Activated naive CD8-positive, alpha-beta T cell treated with anti-CD3 and anti-CD28 coated beads for 36 hours (primary cell): ENCODE measurements around the gene GTF2H3. TPM values are rescaled to one million over a fixed set of nuclear protein-coding genes. Genes with fewer than 3 reads are reported as not detected.
"Not testable (repeated sequence)": the region's sequence is repeated elsewhere in the genome, so short reads cannot be mapped to it uniquely, and the experiment has no call there.

Experiments used
- DNase-seq: peaks from one replicate; pipeline ENCODE4 v3.0.0; 2021
- H3K27ac Mint-ChIP-seq: one replicate; pipeline ENCODE4 v1.8.0; 2022; ENCODE audit warnings: mild to moderate bottlenecking, moderate library complexity, mixed read lengths
- H3K27me3 Mint-ChIP-seq: one replicate; pipeline ENCODE4 v1.8.0; 2022; ENCODE audit warnings: mild to moderate bottlenecking, mixed read lengths
- H3K36me3 Mint-ChIP-seq: one replicate; pipeline ENCODE4 v1.8.0; 2021; ENCODE audit warnings: mild to moderate bottlenecking, mixed read lengths
- H3K4me1 Mint-ChIP-seq: one replicate; pipeline ENCODE4 v1.8.0; 2021; ENCODE audit warnings: mixed read lengths
- H3K4me3 Mint-ChIP-seq: one replicate; pipeline ENCODE4 v1.8.0; 2022; ENCODE audit warnings: mild to moderate bottlenecking, moderate library complexity, mixed read lengths
- H3K9me3 Mint-ChIP-seq: one replicate; pipeline ENCODE4 v1.8.0; 2022; ENCODE audit warnings: mixed read lengths
- total RNA-seq, 2 experiments: library from RNA; stranded (reverse); gene quantifications; one replicate each; pipeline ENCODE4 v1.2.3, GENCODE V29; 2021

GTF2H3 gene
- total RNA-seq, result 10 to 100 TPM; 95.9 TPM

DNA sequence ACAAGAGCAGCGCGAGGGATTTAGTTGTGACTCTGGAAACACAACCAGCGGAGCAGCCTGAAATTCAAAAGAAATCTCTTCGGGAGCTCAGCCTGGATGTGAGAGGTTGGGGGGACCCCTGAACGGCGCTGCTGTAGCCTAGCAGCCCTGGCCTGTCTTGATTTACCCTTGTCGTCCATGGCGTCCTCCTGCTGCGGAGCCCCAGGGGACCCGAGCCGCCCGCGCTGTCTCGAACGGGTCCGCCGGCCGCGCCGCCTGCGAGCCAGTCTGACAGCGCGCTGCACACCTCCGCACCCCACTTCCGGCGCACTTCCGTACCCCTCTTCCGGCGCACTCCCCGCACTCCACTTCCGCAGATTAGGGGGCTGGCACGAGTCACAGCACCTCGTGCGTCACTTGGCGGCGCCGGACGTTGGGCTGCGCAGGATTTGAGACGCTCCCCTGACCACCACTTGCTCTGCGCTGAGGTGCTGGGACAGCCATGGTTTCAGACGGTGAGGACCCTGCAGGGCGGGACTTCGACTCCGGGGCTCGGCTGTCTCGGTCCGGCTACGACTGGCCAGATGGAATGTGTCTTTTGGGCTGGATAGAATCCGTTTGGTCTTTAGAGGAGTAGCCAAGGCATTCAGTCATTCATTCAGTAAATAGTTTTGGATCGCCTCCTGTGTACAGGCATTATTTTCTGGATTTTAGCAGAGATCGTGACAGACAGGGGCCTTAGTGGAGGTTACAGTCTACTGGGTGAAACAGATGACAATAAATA lies at the start of gene GTF2H3, which contains the start of gene EIF2B1:
GTF2H3 (plus strand) TSS at position 451 of the 763 bp plus-strand sequence; CDS start at position 482, 31 bp downstream.
EIF2B1 (minus strand) TSS at position 308 of the 763 bp plus-strand sequence; CDS start at position 179, 129 bp downstream.
- Mint-ChIP-seq H3K27me3 (no peaks in the 10 kb centered on the region), H3K36me3 (peaks cover 25% of the 10 kb centered on the region), H3K4me3 (peak within 1 kb of the TSS; percentile 92), H3K9me3 (no peaks in the 10 kb centered on the region), H3K27ac (peak within 1 kb of the TSS; percentile 95), H3K4me1 (peaks cover 28% of the 10 kb centered on the region)
- peak; percentile 97 for DNase-seq

DNA sequence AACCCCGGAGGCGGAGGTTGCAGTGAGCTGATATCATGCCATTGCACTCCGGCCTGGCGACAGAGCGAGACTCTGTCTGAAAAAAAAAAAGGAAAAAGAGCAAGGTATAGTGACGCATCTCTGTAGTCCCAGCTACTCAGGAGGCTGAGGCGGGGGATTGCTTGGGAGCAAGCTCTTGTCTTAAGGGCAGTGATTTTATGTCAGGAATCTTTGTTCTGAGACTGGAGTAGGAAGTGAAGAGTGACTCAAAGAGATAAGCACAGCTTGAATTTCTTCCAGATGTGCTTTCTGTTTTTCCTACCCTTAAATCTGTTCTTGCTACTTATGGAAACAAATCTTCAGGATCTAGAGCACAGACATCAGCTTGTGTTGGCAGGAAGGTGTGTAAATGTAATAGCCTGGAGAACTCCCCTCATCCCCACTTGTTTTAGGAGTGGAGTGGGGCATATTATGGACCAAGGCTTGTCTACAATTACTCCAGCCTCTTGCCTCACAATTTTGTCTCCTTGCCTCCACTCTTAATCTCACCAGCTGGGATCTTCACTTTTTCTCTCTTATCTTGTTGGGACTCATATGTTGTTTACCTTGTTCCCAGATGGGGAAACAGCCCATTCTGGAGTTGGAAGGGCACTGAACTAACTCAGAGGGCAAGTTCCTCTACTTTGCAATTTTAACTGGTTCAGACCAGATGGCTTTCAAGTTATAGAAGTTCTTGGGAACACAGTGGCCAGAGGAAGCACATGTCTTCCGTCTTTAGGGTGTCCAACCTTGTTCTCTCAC lies 41.7 kb upstream of the GTF2H3 start:
- Mint-ChIP-seq H3K27me3 (no peaks in the 10 kb centered on the region), H3K27ac (peak overlapping the region; percentile 29), H3K9me3 (no peaks in the 10 kb centered on the region), H3K4me1 (peaks cover 26% of the 10 kb centered on the region), H3K36me3 (peaks cover 28% of the 10 kb centered on the region), H3K4me3 (no peak overlapping the region)
- DNase-seq, result no peak

- Mint-ChIP-seq H3K9me3 (no peaks in the 10 kb centered on the region), H3K4me1 (peaks cover 16% of the 10 kb centered on the region), H3K36me3 (peaks cover 20% of the 10 kb centered on the region), H3K27ac (no peak overlapping the region), H3K4me3 (no peak overlapping the region), H3K27me3 (no peaks in the 10 kb centered on the region)
- no peak for DNase-seq
Measured at GRCh38 chr12:123595729-123596128, 37.9 kb upstream of the GTF2H3 start.

GRCh38 chr12:123597100-123597499 lies 36.5 kb upstream of the GTF2H3 start:
- no peaks in the 10 kb centered on the region for H3K9me3 Mint-ChIP-seq
- H3K4me1 Mint-ChIP-seq, result peaks cover 13% of the 10 kb centered on the region
- peaks cover 26% of the 10 kb centered on the region for H3K36me3 Mint-ChIP-seq
- H3K4me3 Mint-ChIP-seq, result no peak overlapping the region
- DNase-seq, result no peak
- H3K27ac Mint-ChIP-seq, result no peak overlapping the region
- no peaks in the 10 kb centered on the region for H3K27me3 Mint-ChIP-seq

GRCh38 chr12:123598522-123598921 lies 35.1 kb upstream of the GTF2H3 start:
- Mint-ChIP-seq H3K4me1 (peaks cover 15% of the 10 kb centered on the region), H3K27me3 (no peaks in the 10 kb centered on the region), H3K36me3 (peaks cover 32% of the 10 kb centered on the region), H3K4me3 (no peak overlapping the region), H3K27ac (no peak overlapping the region), H3K9me3 (no peaks in the 10 kb centered on the region)
- no peak for DNase-seq

DNA sequence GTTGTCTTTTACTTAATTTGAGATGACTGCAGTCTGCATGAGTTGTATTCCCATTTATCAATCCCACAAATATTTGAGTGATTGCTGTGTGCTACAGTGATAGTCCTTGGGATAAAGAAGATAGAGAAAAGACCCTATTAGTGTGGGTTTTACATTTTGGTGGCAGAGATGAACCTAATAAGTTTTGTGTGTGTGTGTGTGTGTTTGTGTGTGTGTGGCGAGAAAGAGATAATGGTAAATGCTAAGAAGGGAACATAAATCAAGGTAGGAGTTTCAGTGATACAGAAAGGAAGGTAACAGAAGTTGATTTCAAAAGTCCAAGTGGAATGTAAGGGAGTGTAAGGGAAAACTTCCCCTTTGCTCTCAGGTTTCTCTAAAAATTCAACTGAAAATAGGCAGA lies 34.3 kb upstream of the GTF2H3 start:
- H3K4me1 Mint-ChIP-seq, result peaks cover 19% of the 10 kb centered on the region
- H3K27me3 Mint-ChIP-seq, result no peaks in the 10 kb centered on the region
- no peak for DNase-seq
- H3K27ac Mint-ChIP-seq, result peak overlapping the region; percentile 36
- H3K4me3 Mint-ChIP-seq, result peak overlapping the region; percentile 26
- H3K9me3 Mint-ChIP-seq, result no peaks in the 10 kb centered on the region
- peaks cover 40% of the 10 kb centered on the region for H3K36me3 Mint-ChIP-seq

- peak overlapping the region; percentile 46 for H3K4me3 Mint-ChIP-seq
- H3K4me1 Mint-ChIP-seq, result peaks cover 21% of the 10 kb centered on the region
- no peak overlapping the region for H3K27ac Mint-ChIP-seq
- no peaks in the 10 kb centered on the region for H3K9me3 Mint-ChIP-seq
- DNase-seq, result no peak
- peaks cover 41% of the 10 kb centered on the region for H3K36me3 Mint-ChIP-seq
- no peaks in the 10 kb centered on the region for H3K27me3 Mint-ChIP-seq
Measured at GRCh38 chr12:123599721-123600120, 33.9 kb upstream of the GTF2H3 start.

- Mint-ChIP-seq H3K27me3 (no peaks in the 10 kb centered on the region), H3K4me1 (peaks cover 27% of the 10 kb centered on the region), H3K4me3 (peak within 1 kb of the TSS; percentile 95), H3K9me3 (no peaks in the 10 kb centered on the region), H3K36me3 (peaks cover 39% of the 10 kb centered on the region), H3K27ac (peak within 1 kb of the TSS; percentile 97)
- DNase-seq, result peak; percentile 90
Measured at GRCh38 chr12:123601602-123602489, 31.8 kb upstream of the GTF2H3 start, which contains the start of gene DDX55. TSS of gene DDX55 (plus strand) at chr12:123602099. CDS start at chr12:123602149, 50 bp downstream.

- no peak for DNase-seq
- H3K36me3 Mint-ChIP-seq, result peaks cover 42% of the 10 kb centered on the region
Measured at GRCh38 chr12:123602651-123603195, 30.9 kb upstream of the GTF2H3 start.

GRCh38 chr12:123603495-123603894 lies 30.1 kb upstream of the GTF2H3 start:
- Mint-ChIP-seq H3K4me3 (peak overlapping the region; percentile 95), H3K36me3 (peaks cover 42% of the 10 kb centered on the region), H3K4me1 (peaks cover 27% of the 10 kb centered on the region)
- not testable (repeated sequence) for H3K27me3 Mint-ChIP-seq, H3K9me3 Mint-ChIP-seq, H3K27ac Mint-ChIP-seq, DNase-seq

More at GRCh38 chr12:123602651-123603195, 30.9 kb upstream of the GTF2H3 start:
- peak overlapping the region; percentile 97 for H3K27ac Mint-ChIP-seq
- H3K4me1 Mint-ChIP-seq, result peaks cover 27% of the 10 kb centered on the region
- H3K27me3 Mint-ChIP-seq, result no peaks in the 10 kb centered on the region
- no peaks in the 10 kb centered on the region for H3K9me3 Mint-ChIP-seq
- peak overlapping the region; percentile 95 for H3K4me3 Mint-ChIP-seq

DNA sequence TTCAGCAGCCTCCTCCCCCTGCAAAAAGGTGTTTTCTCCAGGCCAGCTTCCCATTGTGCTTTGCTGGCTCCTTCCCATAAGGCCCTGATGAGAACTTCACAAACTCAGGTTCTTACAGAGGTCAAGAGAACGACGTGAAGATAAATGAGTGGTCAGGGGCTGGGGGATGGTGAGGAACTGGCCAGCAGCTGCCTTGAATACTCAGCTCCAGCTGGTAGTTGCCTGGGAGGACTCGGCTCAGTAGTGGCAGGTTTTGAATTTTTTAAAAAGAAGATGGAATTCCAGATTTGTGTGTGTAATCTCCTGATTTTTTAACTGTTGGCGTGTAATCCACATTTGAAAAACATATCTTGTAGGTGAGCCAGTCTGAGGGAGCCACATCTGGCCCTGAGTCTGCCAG lies 25.9 kb upstream of the GTF2H3 start:
- H3K9me3 Mint-ChIP-seq, result no peaks in the 10 kb centered on the region
- DNase-seq, result no peak
- no peak overlapping the region for H3K4me3 Mint-ChIP-seq
- no peaks in the 10 kb centered on the region for H3K27me3 Mint-ChIP-seq
- H3K4me1 Mint-ChIP-seq, result peaks cover 18% of the 10 kb centered on the region
- H3K36me3 Mint-ChIP-seq, result peaks cover 28% of the 10 kb centered on the region
- no peak overlapping the region for H3K27ac Mint-ChIP-seq

DNA sequence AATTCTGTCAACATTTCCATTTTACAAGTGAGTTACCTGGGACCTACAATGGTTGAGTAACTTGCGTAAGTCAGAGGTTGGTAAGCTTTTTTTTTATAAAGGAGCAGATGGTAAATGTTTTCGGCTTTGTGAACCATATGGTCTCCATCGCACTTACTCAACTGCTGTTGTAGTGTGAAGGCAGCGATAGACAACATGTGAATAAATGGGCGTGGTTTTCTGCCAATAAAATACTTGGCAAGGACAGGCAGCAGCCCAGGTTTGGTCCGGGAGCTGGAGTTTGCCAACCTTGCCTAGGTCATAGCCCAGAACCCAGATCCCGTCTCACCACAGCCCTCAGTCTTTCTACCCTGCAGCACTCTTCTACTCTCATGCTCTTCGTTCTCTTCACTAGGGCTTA lies 25.4 kb upstream of the GTF2H3 start:
- Mint-ChIP-seq H3K27ac (no peak overlapping the region), H3K9me3 (no peaks in the 10 kb centered on the region), H3K27me3 (no peaks in the 10 kb centered on the region), H3K4me3 (no peak overlapping the region), H3K4me1 (peaks cover 14% of the 10 kb centered on the region), H3K36me3 (peaks cover 24% of the 10 kb centered on the region)
- no peak for DNase-seq

- peaks cover 3% of the 10 kb centered on the region for H3K4me1 Mint-ChIP-seq
- H3K27ac Mint-ChIP-seq, result no peak overlapping the region
- no peaks in the 10 kb centered on the region for H3K9me3 Mint-ChIP-seq
- no peak for DNase-seq
- H3K27me3 Mint-ChIP-seq, result no peaks in the 10 kb centered on the region
- H3K4me3 Mint-ChIP-seq, result no peak overlapping the region
- peaks cover 9% of the 10 kb centered on the region for H3K36me3 Mint-ChIP-seq
Measured at GRCh38 chr12:123614110-123614509, 19.5 kb upstream of the GTF2H3 start.

DNA sequence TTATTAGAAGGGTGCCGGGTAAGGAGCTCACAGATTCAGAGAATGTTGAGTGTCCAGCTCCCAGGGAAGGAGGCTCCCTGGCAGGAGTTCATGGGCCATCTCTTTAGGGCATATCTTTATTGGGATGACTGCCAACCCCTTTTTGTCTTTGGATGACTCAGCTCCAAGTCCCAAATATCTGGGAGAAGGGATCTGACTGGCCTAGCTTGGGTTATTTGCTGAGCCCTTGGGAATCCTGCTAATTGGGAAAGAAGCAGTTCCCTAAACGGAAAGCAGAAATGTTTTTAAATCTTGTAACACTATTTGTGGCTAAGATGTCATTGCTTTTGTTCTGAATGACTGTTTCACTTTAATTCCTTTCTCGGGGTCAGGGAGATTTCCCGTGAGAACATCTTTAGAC lies 19.1 kb upstream of the GTF2H3 start:
- Mint-ChIP-seq H3K4me1 (peaks cover 3% of the 10 kb centered on the region), H3K27ac (no peak overlapping the region), H3K4me3 (no peak overlapping the region), H3K36me3 (peaks cover 13% of the 10 kb centered on the region), H3K27me3 (no peaks in the 10 kb centered on the region), H3K9me3 (no peaks in the 10 kb centered on the region)
- DNase-seq, result no peak
